D721Med (cell line): ENCODE measurements around the gene HS6ST3.
"Not testable (repeated sequence)": the region's sequence is repeated elsewhere in the genome, so short reads cannot be mapped to it uniquely, and the experiment has no call there.

Experiments
- DNase-seq: peaks from one replicate; pipeline ENCODE4 v3.0.0; 2011; ENCODE audit warnings: low spot score; ENCODE audit not compliant: insufficient read length
- FAIRE-seq: peaks from 2 replicates; lab custom pipeline; 2011; peaks lifted over from hg19 to GRCh38; lab: Jason Lieb, UNC
- CTCF ChIP-seq: IDR thresholded peaks from 2 replicates; pipeline ENCODE4 v1.5.1; 2012; ENCODE audit warnings: mild to moderate bottlenecking, control low read depth; ENCODE audit not compliant: insufficient read depth; ENCODE audit errors: missing control alignments

HS6ST3 gene

GRCh38 chr13:96519380-96519779 lies 429.5 kb downstream of the HS6ST3 start:
- no peak for TF ChIP-seq CTCF
- DNase-seq (no peak), FAIRE-seq (no peak)

DNA sequence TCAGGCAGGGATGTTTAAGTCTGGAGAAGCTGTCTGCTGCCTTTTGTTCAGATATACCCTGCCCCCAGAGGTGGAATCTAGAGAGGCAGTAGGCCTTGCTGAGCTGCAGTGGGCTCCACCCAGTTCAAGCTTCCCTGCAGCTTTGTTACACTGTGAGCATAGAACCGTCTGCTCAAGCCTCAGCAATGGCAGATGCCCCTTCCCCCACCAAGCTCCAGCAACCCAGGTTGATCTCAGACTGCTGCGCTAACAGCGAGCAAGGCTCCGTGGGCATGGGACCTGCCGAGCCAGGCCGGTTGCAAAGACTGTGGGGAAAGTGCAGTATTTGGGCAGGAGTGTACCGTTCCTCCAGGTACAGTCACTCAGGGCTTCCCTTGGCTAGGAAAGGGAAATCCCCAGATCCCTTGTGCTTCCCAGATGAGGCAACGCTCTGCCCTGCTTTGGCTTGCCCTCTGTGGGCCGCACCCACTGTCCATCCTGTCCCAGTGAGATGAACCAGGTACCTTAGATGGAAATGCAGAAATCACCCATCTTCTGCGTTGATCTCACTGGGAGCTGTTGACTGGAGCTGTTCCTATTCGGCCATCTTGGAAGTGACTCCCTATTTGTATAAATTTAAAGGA lies 434.6 kb downstream of the HS6ST3 start:
- DNase-seq, FAIRE-seq: not testable (repeated sequence)

GRCh38 chr13:96525715-96526114 lies 435.8 kb downstream of the HS6ST3 start:
- no peak for FAIRE-seq
- no peak for DNase-seq
- TF ChIP-seq CTCF, result no peak

- no peak for TF ChIP-seq CTCF
- no peak for FAIRE-seq
- DNase-seq, result no peak
Measured at GRCh38 chr13:96527497-96527896, 437.6 kb downstream of the HS6ST3 start.

GRCh38 chr13:96532804-96533203 lies 442.9 kb downstream of the HS6ST3 start:
- DNase-seq (no peak), FAIRE-seq (no peak)
- no peak for TF ChIP-seq CTCF

DNA sequence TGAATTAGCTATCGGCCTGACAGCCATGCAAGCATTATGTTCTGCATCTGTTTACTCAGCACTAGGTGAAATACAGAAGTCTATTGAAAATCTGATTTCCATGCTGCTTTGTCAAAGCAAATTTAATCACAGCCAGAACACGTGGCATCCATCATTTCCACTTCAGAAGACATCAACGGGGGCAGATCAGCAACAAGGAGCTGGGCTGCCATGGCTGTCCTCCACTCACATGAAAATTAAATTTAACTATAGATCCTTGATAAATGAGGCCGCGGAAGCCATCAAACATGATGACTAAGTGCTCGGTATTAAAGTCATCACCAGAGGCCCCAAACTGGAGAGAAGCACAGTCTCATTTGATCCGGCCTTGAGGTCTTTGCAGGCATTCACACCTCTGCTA lies 443.5 kb downstream of the HS6ST3 start:
- DNase-seq, result no peak
- no peak for FAIRE-seq
- TF ChIP-seq CTCF, result no peak

- TF ChIP-seq CTCF, result no peak
- FAIRE-seq (no peak), DNase-seq (no peak)
Measured at GRCh38 chr13:96539791-96540190, 449.9 kb downstream of the HS6ST3 start.

- DNase-seq, result no peak
- no peak for TF ChIP-seq CTCF
- no peak for FAIRE-seq
Measured at GRCh38 chr13:96540670-96541069, 450.8 kb downstream of the HS6ST3 start.
